Subcutaneous adipose tissue (tissue), 4 donors: ENCODE data around the gene UBE2Q1. TPM values are rescaled to one million over a fixed set of nuclear protein-coding genes. Genes with fewer than 3 reads are reported as not detected.

ENCODE experiments used
- total RNA-seq, 4 donors: library from RNA; depleted of rRNA; stranded (reverse); fragments of >200 nt; gene quantifications; one replicate each; pipeline ENCODE4 v1.1.0, GENCODE V29; 2016
- TF ChIP-seq, protein P1 (sequence below): fragments of 450-650 bp; IDR thresholded peaks from one replicate; pipeline ENCODE4 v1.5.1; 2016; ENCODE audit warnings: low read depth, mild to moderate bottlenecking, control low read depth, antibody characterized with exemption, moderate library complexity

The UBE2Q1 gene
- total RNA-seq, 4 donors from 2014 or later, result 18.5 to 42.2 (median 24.7) TPM

DNA sequence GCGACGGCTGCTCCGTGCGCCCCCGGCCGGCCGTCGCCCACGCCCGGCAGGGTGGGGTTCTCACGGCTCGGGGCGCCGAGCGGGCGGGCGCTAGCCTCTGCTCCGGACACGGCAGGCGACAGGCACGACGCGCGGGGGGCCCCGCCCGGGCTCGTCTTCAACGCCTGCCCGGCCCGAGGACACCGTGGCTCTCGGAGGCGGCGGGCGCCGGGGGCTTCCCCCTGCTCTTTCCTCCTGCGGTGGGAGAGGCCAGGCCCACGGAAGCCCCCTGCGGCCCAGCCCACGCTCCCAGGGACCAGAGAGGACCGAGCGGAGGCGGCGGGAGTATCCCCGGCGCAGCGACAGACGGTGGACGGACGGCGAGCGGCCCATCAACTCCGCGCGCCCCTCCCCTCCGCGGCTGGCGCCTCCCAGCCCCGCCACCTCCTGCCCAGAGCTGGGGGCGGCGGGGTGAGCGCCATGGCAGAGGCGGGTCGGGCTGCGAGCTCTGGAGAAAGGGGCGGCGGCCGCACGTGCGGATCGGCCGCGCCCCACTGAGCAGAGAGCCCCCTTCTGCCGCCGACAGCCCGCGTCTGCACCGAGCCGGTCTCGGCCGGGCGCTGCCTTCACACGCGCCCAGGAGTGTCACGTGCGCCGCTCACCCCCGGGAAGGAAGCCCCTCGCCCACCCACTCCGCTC is 56.3 kb downstream of the UBE2Q1 start, which contains the start of the genes SHE and TDRD10:
TSS of gene SHE (minus strand) at position 347 of the 678 bp plus-strand sequence. CDS start 386 bp downstream, outside the sequence.
TSS of gene TDRD10 (plus strand) at position 154 of the 678 bp plus-strand sequence. CDS start 4,685 bp downstream, outside the sequence.
- TF ChIP-seq, protein P1, sequence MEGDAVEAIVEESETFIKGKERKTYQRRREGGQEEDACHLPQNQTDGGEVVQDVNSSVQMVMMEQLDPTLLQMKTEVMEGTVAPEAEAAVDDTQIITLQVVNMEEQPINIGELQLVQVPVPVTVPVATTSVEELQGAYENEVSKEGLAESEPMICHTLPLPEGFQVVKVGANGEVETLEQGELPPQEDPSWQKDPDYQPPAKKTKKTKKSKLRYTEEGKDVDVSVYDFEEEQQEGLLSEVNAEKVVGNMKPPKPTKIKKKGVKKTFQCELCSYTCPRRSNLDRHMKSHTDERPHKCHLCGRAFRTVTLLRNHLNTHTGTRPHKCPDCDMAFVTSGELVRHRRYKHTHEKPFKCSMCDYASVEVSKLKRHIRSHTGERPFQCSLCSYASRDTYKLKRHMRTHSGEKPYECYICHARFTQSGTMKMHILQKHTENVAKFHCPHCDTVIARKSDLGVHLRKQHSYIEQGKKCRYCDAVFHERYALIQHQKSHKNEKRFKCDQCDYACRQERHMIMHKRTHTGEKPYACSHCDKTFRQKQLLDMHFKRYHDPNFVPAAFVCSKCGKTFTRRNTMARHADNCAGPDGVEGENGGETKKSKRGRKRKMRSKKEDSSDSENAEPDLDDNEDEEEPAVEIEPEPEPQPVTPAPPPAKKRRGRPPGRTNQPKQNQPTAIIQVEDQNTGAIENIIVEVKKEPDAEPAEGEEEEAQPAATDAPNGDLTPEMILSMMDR, result no peak

DNA sequence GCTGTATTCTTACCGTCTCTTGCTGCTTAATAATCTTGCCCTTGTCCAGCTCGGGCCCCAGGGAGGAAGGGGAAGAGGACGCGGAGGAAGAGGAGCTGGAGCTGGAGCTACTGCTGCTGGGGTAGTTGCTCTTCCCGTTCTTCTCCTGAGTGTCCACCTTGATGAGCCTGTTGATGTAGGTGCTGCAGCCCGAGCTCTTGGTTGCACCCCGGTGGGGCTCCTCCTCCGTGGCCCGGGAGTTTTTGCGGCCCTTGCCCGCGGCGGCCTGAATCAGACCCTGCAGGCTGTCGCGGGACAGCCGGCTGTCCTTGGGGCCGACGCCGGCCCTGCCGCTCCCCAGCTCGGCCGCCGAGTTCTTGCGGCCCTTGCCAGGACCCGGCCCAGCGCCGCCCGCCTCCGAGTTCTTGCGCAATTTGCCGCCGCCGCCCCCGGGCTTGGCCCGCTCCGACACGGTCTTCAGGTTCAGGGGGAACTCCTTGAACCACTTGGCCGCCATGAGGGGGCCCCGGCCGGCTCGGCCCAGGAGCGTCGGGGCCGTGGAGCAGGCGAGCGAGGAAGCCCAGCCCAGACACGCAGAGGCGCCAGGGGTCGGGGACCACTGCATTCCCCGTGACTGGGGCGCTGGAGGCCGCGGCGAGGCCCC is 56.9 kb downstream of the UBE2Q1 start:
- TF ChIP-seq, protein P1, result no peak

DNA sequence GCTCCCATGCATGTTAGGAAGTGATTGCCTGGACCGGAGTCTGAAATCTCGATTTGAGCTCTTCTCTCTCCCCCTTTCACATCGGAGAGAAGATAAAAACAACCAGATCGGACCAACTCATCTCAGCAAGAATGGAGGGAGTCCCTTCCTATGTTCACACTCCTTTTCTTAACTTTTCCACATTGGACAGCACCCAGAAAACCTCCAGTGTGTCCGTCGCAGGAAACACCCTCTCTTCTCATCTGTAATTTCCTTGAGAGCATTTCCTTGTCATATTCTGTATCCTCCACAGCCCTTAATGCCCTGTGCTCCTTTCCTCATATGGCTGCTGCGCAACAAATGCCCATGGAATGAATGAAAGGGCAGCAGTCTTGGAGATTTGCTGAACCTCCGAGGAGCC is 57.9 kb downstream of the UBE2Q1 start:
- TF ChIP-seq, protein P1, result no peak

DNA sequence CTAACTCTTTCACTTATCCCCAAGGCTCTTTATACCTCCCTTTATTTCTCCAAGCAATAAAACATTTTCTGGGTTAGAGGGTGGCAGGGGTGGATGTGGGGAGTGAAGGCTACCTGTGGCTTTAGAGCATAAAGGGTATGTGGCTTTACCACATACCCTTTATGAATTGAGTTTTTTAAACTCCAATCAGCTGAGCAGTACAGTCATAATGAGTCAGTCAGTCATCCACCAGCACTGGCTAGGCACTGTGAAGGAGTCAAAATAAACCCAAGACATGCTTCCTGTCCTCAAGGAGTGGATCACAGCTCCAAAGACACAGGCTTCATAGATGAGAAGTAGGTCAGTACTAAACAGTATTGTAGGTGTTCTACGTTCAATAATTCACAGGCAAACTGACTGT is 59.0 kb downstream of the UBE2Q1 start:
- TF ChIP-seq, protein P1, result no peak

Other genes with a start within 250 kb of the UBE2Q1 start
- not detected for gene AQP10, start 237.6 kb downstream of the UBE2Q1 start, total RNA-seq
- 10 to 100 TPM; 39.6 to 46.5 (median 44.6) TPM for gene ATP8B2, start 233.1 kb downstream of the UBE2Q1 start, total RNA-seq
- gene IL6R, start 153.3 kb downstream of the UBE2Q1 start, total RNA-seq, result 10 to 100 TPM; 24.4 to 39.4 (median 27.8) TPM
- gene TDRD10, start 56.4 kb downstream of the UBE2Q1 start, total RNA-seq, result 1 to 10 TPM; 3.7 to 9.0 (median 7.0) TPM
- 10 to 100 TPM; 11.6 to 55.0 (median 25.8) TPM for gene SHE, start 56.2 kb downstream of the UBE2Q1 start, total RNA-seq
- gene CHRNB2, start 9.1 kb upstream of the UBE2Q1 start, total RNA-seq, result not detected
- 100 to 1,000 TPM in 1 of 4 donors, 10 to 100 TPM in 3; 66.5 to 104 (median 78.6) TPM for gene ADAR, start 49.5 kb upstream of the UBE2Q1 start, total RNA-seq